HG02642 (cell line): ENCODE results near the gene CCDC14.
A peak's percentile ranks its signal among the peaks of the same experiment; 100 is the strongest.
"Not testable (repeated sequence)": the region's sequence is repeated elsewhere in the genome, so short reads cannot be mapped to it uniquely, and the experiment has no call there.

ENCODE experiments used
- ATAC-seq: cut with Tn5 transposase; IDR thresholded peaks from one replicate; pipeline ENCODE4 v1.9.1; 2021; ENCODE audit warnings: mild to moderate bottlenecking; ENCODE audit not compliant: unreplicated experiment, poor library complexity

Gene CCDC14

DNA sequence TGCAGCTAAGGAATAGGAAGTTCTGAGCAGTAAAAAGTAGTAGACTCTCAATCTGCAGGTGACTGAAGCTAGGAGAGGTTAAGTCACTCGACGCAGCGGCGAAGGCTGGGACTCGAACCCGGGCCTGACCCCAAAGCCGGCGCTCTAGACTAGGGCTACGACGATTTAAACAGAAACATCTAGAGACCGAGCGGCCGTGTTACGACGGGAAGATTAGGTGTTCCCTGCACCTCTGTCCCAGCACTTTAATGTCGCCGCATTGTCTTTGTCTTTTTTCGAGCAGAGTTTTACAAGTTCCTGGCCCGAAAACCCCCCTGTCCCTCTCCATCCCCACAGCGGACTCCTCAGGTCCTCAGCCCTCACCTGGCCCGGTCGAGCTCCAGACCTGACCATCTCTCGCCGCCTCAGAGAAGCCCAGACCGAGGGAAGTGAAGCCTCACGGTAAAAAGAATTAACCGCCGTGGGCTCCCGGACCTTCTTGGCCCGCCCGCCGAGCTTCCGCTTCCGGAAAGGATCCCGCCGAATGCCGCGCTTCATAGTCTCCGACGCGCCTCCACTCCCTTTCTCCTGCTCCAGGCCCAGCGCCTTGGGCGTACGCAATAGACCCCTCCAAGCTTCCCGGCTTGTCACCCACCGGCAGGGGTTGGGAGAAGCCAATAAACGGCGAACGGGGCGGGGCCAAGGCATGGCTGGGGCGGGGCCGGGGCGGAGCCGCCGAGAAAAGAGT is at the start of gene CCDC14:
Gene CCDC14 (minus strand): TSS at position 449 of the 727 bp plus-strand sequence. CDS start 56 bp downstream, at position 393.
- peak; percentile 88 for ATAC-seq

DNA sequence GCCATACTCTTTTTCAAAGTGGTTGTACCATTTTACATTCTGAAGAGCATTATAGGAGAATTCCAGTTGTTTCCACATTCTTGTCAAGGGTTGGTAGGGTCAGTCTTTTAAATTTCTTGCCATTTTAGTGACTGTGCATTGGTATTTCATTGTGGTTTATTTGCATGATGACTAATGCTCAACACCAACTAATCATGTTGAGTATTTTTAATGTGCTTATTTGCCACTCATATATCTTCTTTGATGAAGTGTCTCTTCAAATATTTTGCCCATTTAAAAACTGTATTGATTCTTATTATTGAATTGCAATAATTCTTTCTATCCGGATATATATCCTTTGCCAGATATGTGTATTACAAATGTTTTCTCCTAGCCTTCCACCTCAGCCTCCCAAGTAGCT is 47.3 kb upstream of the CCDC14 start:
- not testable (repeated sequence) for ATAC-seq

DNA sequence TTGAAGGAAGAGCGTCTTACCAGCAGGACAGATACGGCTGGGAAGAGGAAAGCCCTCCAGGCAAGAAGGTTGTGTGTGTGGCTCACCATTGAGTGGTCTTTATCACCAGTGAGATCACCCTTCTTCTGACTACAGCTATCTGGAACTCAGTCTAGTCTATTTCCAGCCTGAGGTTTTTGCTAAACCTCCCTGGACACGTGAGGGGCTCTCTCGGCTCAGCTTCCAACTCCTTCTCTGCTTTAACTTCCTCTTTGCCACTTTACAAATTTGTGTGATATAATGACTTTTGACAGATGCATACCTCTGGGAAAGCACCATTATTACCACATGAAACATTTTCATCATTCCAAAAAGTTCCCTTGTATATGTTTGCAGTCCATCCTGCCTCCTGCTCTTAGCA is 46.2 kb upstream of the CCDC14 start:
- ATAC-seq: no peak

GRCh38 chr3:124002405-124003079 is 41.5 kb upstream of the CCDC14 start:
- not testable (repeated sequence) for ATAC-seq

DNA sequence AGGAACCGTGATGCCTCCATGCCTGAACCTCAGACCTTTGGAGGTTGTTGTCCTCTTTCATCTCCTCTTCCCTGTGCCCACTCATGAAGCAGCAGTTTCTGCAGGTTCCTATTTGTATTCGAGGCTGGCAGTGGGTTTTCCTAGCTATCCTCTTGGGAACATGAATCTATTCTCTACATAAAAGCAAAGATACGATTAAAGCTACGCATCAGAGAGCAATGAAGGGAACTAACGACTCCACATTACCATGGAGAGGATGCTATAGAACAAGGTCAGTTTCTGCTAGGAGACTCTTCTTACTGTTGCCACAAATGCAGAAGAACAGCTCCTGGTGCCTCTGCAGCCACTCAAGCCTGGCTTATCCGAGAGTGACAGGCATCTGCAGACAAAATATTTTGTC is 40.3 kb upstream of the CCDC14 start:
- ATAC-seq: not testable (repeated sequence)

GRCh38 chr3:123997543-123997942 is 36.5 kb upstream of the CCDC14 start:
- no peak for ATAC-seq

GRCh38 chr3:123993818-123994217 is 32.8 kb upstream of the CCDC14 start:
- ATAC-seq: no peak

DNA sequence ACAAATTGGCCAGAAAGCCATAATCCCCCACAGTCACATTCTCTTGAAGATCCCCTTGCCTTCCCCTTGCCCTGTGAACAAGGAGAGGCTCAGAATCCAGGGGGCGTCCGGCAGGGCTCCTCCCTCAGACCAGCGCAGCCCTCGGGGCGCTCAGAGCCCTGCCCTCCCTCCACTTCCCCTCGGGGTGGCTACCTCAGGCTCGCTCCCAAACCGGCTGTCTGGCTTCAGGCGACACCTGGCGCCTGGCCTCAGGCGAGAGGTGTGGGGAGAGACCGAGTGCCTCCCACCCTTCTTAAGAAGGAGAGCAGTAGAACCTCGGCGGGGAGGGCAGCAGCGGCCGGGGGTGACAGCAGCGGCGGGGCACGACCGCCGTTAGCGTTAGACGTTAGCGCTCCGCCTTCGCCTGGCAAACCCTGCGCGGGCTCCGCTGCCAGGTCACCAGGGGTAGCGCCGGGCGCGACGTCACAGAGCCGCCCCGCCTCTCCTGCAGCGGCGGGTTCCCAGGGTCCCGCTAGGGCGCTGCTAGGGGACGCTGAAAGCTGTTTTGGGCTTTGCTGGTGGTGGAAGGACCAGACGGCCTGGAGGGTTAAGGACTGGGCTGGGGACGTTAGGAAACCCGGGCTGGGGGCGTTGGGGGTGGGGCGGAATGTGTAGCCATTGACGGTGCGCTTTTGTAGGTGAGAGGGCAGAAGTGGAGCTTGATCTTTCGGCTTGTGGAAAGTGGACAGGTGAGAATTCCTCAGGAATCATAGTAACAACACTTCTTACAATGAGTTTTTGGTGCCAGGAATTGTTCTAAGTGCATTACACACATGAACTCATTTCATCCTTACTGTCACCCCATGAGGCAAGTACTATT is 30.9 kb upstream of the CCDC14 start, which contains the start of gene ROPN1:
Gene ROPN1 (minus strand): TSS at position 395 of the 859 bp plus-strand sequence. CDS start 11,643 bp downstream, outside the sequence.
- ATAC-seq: peak; percentile 51

DNA sequence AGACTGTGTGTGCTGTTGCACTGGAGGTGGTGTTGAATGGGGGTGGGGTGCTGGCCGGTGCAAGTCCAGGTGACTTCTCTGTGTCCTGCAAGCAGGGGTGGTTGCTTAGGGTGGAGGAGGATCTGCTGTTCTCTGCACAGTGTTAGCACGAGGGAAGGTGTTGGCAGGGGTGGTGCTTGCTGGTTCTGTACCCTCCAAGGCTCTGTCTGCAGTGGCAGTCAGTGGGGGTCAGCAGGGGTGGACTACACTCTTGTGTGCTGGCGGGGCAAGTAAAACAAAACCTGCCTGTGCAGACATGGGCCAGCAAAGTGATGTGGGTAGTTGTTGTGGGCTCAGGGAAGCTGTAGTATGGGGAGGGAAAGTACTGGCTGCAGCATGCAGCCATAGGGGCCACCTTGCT is 25.4 kb upstream of the CCDC14 start:
- no peak for ATAC-seq

DNA sequence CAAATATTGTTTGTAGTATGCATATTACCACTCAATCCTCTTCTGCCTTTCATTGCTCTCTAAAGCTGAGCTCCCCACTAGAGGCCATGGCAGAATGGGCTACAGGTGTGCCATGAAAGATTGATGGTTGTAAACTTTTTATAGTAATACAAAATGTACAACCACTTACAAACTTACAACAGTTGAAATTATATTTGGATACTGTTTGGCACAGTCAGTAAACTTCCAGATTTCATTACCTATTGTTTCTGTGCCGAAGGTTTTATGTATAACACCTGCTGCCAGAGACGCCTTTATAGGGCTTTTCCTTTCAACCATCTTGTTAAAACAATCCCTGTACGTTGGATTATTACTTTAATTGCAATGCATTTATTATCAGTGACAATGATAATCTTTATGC is 23.9 kb upstream of the CCDC14 start:
- no peak for ATAC-seq

DNA sequence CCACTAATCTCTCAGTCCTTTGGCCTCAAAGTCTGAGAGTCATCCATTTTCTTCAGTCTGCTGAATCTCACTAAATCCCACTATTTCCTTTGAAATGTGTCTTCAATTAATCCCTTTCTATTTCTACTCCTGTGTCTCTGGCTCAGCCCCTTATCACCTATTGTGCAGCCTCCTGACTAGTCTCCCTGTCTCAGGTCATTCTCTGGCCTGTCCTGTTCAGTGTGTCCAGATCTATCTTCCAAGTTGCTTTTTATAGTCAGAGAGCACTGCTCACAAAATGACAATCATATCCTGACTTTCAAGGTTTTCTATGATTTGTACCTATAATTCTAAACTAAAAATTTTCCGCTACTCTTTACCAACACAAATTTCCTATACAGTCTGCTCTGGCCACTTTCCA is 23.3 kb upstream of the CCDC14 start:
- ATAC-seq: no peak

GRCh38 chr3:123981317-123981716 is 20.3 kb upstream of the CCDC14 start:
- not testable (repeated sequence) for ATAC-seq

- ATAC-seq: no peak
Measured at GRCh38 chr3:123980539-123980938, 19.5 kb upstream of the CCDC14 start.

DNA sequence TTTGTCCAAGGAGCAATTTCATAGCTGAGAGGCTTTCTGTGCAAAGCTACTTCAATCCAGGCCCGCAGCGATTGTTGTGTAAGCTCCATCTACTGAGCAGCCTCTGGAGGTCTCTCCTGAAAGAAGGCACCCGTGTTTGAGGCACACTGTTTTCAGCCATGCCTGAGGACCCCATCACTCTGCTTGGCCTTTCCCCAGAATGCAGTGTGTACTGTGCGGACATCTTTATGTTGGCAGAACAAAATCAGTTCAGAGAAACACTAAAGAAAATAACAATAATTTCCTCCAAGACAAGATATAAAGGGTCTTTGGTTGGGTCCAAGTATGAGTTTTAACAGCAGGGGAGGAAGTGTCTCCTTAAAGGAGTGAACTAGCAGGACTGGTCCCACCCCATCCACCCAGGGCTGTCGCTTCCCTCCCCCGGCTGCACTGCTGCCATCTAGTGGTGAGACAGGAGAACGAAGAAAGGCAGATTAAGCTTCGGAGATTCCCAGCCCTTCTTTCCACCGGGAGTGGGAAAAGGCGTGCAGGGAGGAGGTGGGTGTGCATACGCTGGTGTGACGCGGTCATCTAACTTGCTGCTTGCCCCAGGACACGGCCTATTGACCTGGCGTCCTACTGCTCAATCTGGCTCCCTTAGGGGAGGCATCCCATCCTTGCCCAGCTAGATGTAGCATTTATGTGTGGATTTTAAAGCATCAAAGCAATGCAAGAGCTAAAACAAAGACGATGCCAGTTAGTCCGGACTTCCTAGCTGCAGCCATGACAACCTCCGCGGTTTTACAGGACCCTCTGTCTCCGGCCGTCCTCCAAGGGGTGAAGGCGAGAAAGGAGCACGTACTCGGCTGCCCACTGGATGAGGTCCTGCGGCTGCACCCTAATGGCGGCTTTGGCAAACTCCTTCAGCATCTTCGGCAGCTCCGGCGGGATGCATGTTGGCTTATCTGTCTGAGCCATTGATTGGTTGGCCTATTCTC is 18.8 kb upstream of the CCDC14 start:
- peak; percentile 73 for ATAC-seq

- not testable (repeated sequence) for ATAC-seq
Measured at GRCh38 chr3:123976904-123977303, 15.9 kb upstream of the CCDC14 start.

DNA sequence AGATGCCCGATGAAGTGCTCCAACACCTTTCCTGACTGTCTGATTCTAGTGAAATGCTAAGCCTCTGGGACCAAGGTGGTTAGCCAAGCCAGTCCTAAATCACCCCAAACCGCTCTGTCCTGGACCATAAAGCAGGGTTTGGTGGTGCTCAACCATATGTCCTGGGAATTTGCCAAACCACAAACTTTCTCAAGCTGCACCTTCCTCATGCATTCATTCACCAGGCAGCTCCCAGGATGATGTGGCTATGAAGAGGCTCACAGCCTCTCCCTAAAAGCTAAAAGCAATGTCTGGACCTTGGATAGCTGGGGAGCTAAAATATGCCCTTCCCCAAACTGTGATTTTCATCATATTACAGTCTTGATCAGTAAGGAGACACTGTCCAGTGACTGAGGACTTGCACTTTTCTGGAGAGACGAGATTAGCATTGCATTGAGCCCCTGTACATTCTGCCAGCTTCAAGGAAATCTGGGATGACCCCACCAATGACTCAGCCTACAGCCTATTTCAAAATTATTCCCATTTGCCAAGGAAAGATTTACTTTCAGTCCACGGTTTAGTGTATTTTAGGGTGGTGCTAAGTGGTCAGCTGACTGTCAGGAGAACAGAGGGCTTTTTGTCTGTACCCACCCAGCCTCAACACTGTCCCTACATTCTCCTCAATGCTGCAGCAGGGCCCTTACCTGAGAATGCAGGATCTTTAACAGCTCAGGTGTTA is 15.3 kb upstream of the CCDC14 start:
- not testable (repeated sequence) for ATAC-seq

GRCh38 chr3:123975030-123975429 is 14.0 kb upstream of the CCDC14 start:
- ATAC-seq: not testable (repeated sequence)

DNA sequence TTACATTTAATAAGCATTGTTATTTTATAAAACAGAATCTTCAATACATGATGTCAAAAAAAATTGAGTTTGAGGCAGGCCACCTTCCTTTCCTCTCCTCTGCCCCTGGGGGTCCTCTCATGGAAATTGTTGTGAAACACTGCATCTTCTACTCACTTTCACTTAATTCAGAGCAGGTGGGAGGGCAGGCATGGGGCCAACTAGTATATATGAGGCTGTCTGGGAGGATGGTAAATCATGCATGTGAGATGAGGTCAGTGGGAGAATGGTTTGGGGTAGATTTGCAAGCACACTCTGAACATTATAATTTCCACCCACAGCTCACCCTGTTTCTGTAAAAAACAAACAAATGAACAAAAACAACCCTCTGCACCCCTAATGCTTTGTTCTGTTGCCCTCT is 10.4 kb upstream of the CCDC14 start:
- ATAC-seq: no peak

- ATAC-seq: not testable (repeated sequence)
Measured at GRCh38 chr3:123967260-123967659, 6.2 kb upstream of the CCDC14 start.
